Activated naive CD8-positive, alpha-beta T cell (primary cell): ENCODE measurements around the gene RING1.

Source experiments
- H3K27ac Mint-ChIP-seq: one replicate; pipeline ENCODE4 v1.8.0; 2021; ENCODE audit warnings: mixed read lengths
- H3K27me3 Mint-ChIP-seq: one replicate; pipeline ENCODE4 v1.8.0; 2021; ENCODE audit warnings: mixed read lengths
- H3K36me3 Mint-ChIP-seq: one replicate; pipeline ENCODE4 v1.8.0; 2021; ENCODE audit warnings: mixed read lengths
- H3K4me1 Mint-ChIP-seq: one replicate; pipeline ENCODE4 v1.8.0; 2021; ENCODE audit warnings: low read depth, mixed read lengths
- H3K4me3 Mint-ChIP-seq: one replicate; pipeline ENCODE4 v1.8.0; 2021; ENCODE audit warnings: mild to moderate bottlenecking, mixed read lengths
- H3K9me3 Mint-ChIP-seq: one replicate; pipeline ENCODE4 v1.8.0; 2021; ENCODE audit warnings: low read depth, mixed read lengths

The RING1 gene

GRCh38 chr6:33205191-33206026, 2.9 kb upstream of the RING1 start:
- H3K9me3 Mint-ChIP-seq: no peaks in the 10 kb centered on the region
- H3K4me3 Mint-ChIP-seq: peak overlapping the region; percentile 99
- no peaks in the 10 kb centered on the region for H3K27me3 Mint-ChIP-seq
- peak overlapping the region; percentile 97 for H3K27ac Mint-ChIP-seq
- peaks cover 8% of the 10 kb centered on the region for H3K36me3 Mint-ChIP-seq
- peaks cover 62% of the 10 kb centered on the region for H3K4me1 Mint-ChIP-seq

DNA sequence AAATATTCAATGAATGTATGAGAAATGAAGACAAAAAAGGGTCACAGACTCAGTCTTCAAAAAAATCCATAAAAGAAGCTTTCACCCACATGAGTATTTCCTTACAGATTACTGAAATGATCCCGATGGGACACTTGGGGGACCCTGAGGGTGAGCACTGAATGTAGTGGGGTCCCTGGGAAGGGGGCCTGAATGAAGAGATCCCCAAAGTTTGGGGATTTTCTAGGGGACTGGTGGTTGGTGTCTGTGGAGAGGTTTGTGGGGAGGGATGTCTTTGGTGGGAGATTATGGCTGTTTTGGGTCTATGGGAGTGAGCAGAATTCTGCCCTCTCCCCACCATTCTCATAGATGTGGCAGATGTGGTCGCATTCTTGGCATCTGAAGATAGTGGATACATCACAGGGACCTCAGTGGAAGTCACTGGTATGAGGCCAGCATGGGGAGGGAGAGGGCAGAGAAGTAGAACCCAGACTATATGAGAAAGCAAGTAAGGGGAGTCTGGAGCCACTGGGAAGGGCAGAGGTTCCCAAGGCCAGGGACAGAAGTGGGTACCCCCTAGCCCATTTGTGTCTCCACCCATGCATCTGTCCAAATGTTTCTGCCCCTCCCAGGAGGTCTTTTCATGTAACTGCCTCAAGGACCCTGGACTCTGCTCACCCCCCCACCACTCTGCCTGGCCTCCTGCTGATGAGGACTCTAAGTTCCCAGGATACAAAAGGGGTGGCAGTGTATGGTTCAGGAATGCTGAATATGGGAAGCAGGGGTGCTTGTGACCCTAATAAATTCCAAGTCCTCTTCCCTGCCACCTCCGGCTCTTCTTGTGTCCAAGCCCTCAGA, 2.1 kb upstream of the RING1 start:
- H3K27ac Mint-ChIP-seq: peak overlapping the region; percentile 97
- H3K4me3 Mint-ChIP-seq: peak overlapping the region; percentile 99
- H3K27me3 Mint-ChIP-seq: no peaks in the 10 kb centered on the region
- H3K36me3 Mint-ChIP-seq: peaks cover 5% of the 10 kb centered on the region
- H3K4me1 Mint-ChIP-seq: peaks cover 58% of the 10 kb centered on the region
- H3K9me3 Mint-ChIP-seq: no peaks in the 10 kb centered on the region

- Mint-ChIP-seq H3K27ac (no peak overlapping the region), H3K9me3 (no peaks in the 10 kb centered on the region), H3K4me1 (peaks cover 51% of the 10 kb centered on the region), H3K36me3 (peaks cover 5% of the 10 kb centered on the region), H3K4me3 (peak overlapping the region; percentile 93), H3K27me3 (no peaks in the 10 kb centered on the region)
These were observed 1.3 kb upstream of the RING1 start for GRCh38 chr6:33206864-33207551.

GRCh38 chr6:33207552-33208090, 679 bp upstream of the RING1 start:
- Mint-ChIP-seq H3K36me3 (peaks cover 5% of the 10 kb centered on the region), H3K9me3 (no peaks in the 10 kb centered on the region), H3K4me1 (peaks cover 48% of the 10 kb centered on the region), H3K4me3 (peak overlapping the region; percentile 93), H3K27ac (peak overlapping the region; percentile 84), H3K27me3 (no peaks in the 10 kb centered on the region)

GRCh38 chr6:33209856-33210255, 1.6 kb downstream of the RING1 start:
- Mint-ChIP-seq H3K36me3 (no peaks in the 10 kb centered on the region), H3K9me3 (no peaks in the 10 kb centered on the region), H3K27ac (no peak overlapping the region), H3K4me1 (peaks cover 51% of the 10 kb centered on the region), H3K27me3 (no peaks in the 10 kb centered on the region), H3K4me3 (peak overlapping the region; percentile 93)

DNA sequence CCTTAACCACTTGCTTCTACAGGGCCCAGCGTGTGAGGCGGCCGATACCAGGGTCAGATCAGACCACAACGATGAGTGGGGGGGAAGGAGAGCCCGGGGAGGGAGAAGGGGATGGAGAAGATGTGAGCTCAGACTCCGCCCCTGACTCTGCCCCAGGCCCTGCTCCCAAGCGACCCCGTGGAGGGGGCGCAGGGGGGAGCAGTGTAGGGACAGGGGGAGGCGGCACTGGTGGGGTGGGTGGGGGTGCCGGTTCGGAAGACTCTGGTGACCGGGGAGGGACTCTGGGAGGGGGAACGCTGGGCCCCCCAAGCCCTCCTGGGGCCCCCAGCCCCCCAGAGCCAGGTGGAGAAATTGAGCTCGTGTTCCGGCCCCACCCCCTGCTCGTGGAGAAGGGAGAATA, 2.8 kb downstream of the RING1 start:
- H3K27ac Mint-ChIP-seq: no peak overlapping the region
- no peak overlapping the region for H3K4me3 Mint-ChIP-seq
- no peaks in the 10 kb centered on the region for H3K9me3 Mint-ChIP-seq
- H3K36me3 Mint-ChIP-seq: no peaks in the 10 kb centered on the region
- H3K27me3 Mint-ChIP-seq: no peaks in the 10 kb centered on the region
- H3K4me1 Mint-ChIP-seq: peaks cover 47% of the 10 kb centered on the region

- peak overlapping the region; percentile 41 for H3K4me3 Mint-ChIP-seq
- no peaks in the 10 kb centered on the region for H3K27me3 Mint-ChIP-seq
- peaks cover 47% of the 10 kb centered on the region for H3K4me1 Mint-ChIP-seq
- no peaks in the 10 kb centered on the region for H3K36me3 Mint-ChIP-seq
- no peaks in the 10 kb centered on the region for H3K9me3 Mint-ChIP-seq
- no peak overlapping the region for H3K27ac Mint-ChIP-seq
These were observed 3.5 kb downstream of the RING1 start for GRCh38 chr6:33211666-33212422.

DNA sequence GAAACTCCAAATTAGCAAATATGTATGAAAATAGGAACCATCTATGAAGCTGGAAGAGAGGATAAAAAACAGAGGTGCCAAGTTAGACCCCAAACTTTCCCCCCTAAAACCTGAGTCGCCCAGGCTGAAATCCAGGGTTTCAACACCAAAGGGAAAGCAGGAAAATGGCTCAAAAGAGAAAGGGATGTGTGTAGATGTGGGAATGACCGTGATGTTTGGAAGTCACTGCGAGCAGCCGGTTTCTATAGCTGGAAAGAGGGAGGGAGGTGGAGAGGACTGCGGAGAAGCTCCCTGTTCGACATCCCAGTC, 4.5 kb downstream of the RING1 start:
- Mint-ChIP-seq H3K9me3 (no peaks in the 10 kb centered on the region), H3K36me3 (no peaks in the 10 kb centered on the region), H3K4me3 (peak overlapping the region; percentile 87), H3K27ac (peak overlapping the region; percentile 41), H3K4me1 (peaks cover 49% of the 10 kb centered on the region), H3K27me3 (no peaks in the 10 kb centered on the region)

DNA sequence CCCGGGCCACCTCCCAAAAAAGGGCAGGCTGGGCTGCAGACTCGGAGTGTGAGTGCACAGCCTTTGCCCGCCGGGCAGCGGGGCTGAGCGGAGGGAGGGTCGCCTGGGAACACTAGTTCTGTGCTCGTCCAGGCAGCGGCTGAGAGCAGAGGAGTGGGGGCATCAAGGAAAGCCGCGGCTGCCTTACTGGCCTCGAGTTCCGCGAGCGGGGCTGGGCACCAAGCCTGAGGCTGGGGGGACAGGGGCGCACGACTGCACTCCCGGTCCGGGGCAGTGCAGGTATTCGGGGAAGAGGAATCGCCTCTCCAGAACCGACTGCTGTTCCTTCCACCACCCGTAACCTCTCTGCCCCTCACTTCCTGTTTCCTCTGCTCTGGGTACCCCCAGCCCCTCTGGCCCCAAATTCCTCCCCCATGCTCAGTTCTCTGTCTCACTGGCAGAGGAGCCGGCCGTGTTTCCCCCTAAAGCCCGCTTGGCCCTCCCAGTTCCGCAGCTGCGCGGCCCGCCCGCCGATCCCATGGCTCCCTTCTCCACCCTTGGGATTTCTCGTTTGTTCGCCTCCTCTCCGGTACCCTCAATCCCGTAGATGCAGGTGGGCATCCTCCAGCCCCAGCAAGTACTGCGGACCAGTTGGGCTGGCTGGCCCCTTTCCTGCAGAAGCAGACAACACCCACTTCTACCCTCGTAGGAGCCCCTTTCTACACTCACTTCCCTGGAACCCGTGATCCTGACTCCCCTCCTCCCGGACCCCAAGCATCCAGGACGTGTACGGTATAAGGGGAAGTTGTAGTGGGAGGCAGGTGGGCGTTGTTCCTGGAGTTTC, 5.1 kb downstream of the RING1 start:
- Mint-ChIP-seq H3K36me3 (no peaks in the 10 kb centered on the region), H3K4me3 (peak overlapping the region; percentile 87), H3K4me1 (peaks cover 49% of the 10 kb centered on the region), H3K27ac (peak overlapping the region; percentile 41), H3K27me3 (no peaks in the 10 kb centered on the region), H3K9me3 (no peaks in the 10 kb centered on the region)

DNA sequence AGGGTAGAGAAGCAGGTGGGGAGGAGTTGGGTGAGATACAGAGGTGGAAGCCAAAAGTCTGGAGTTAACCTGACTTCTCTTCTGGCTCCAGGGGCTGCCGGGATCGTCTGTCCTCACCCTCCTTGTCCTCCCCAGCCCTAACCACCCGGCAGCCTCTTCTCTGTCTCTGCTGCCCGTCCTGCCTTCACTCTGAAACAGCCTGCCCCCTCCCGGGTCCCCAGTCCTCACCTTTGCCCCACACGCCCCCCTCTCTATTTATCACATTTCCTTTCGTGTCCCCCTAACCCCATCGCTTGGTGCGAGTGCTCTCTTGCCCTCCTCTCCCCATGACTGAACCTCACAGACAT, 5.7 kb downstream of the RING1 start:
- H3K4me3 Mint-ChIP-seq: peak overlapping the region; percentile 87
- H3K27ac Mint-ChIP-seq: no peak overlapping the region
- peaks cover 46% of the 10 kb centered on the region for H3K4me1 Mint-ChIP-seq
- H3K36me3 Mint-ChIP-seq: no peaks in the 10 kb centered on the region
- H3K27me3 Mint-ChIP-seq: no peaks in the 10 kb centered on the region
- H3K9me3 Mint-ChIP-seq: no peaks in the 10 kb centered on the region

DNA sequence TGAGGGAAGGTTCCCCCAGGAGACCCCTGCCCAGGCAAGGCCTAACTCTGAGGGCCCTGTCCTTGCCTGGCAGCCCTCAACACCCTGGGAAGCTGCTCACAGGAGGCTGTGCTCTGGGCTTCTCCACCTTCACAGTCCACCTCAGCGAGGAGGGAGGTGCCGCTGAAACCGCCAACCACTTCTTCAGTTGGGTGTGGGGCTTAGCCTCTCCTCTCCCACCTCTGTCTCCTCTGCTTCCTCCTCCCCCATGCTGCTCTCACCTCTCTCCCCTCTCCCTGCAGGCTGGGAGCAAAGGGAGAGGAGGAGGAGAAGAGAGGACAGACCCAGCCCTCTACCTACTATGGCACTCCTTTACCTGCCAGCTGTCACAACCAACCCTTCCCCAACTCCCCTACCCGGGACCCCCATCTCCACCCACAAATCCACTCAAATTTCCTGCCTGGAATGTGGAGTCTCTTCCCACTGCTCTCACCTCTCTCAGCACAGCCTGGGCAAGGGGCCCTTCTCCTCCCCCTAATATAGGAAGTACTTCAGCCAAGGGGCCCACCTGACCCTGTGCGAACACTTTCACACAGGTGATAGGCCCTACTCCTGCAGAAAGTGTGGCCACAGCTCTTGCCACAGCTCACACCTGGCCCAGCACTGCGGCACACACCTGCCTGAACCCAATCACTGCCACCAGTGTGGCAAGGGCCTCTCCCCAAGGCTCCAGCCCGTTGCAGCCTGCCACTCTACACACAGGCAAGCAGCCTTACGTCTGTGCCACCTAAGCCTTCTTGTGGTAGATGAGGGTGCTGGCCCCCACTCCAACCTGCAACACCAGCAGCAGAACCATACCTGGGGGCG, 7.2 kb downstream of the RING1 start:
- Mint-ChIP-seq H3K36me3 (no peaks in the 10 kb centered on the region), H3K9me3 (no peaks in the 10 kb centered on the region), H3K4me3 (peak overlapping the region; percentile 52), H3K27ac (peak overlapping the region; percentile 16), H3K27me3 (peaks cover 3% of the 10 kb centered on the region), H3K4me1 (peaks cover 36% of the 10 kb centered on the region)

- H3K27me3 Mint-ChIP-seq: peaks cover 3% of the 10 kb centered on the region
- no peak overlapping the region for H3K4me3 Mint-ChIP-seq
- H3K4me1 Mint-ChIP-seq: peaks cover 36% of the 10 kb centered on the region
These were observed 7.9 kb downstream of the RING1 start for GRCh38 chr6:33216117-33216649.

DNA sequence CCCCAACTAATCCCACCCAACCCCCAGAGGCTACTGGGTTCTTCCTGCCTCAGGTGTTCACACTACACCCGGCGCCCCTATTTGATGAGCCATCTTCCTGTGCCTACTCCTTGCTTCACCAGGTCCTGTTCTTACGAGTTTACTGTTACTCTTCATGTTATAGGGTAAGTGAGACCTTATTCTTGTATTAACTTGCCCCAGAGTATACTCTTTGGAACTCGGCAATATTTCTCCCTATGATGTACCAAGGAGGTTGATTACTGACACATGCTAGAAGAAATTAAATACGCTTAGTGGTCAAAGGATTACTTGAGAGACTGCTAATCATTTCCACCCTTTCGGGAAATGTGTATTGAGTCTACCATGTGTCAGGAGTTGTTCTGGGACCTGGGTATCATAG, 8.9 kb downstream of the RING1 start:
- H3K4me3 Mint-ChIP-seq: no peak overlapping the region
- no peaks in the 10 kb centered on the region for H3K9me3 Mint-ChIP-seq
- peaks cover 4% of the 10 kb centered on the region for H3K27me3 Mint-ChIP-seq
- no peak overlapping the region for H3K27ac Mint-ChIP-seq
- H3K36me3 Mint-ChIP-seq: no peaks in the 10 kb centered on the region
- H3K4me1 Mint-ChIP-seq: peaks cover 36% of the 10 kb centered on the region

More at GRCh38 chr6:33216117-33216649, 7.9 kb downstream of the RING1 start:
- Mint-ChIP-seq H3K36me3 (no peaks in the 10 kb centered on the region), H3K27ac (no peak overlapping the region), H3K9me3 (no peaks in the 10 kb centered on the region)
